ENCODE results near the gene GAL3ST1.
A peak's percentile ranks its signal among the peaks of the same experiment; 100 is the strongest.
"Not testable (repeated sequence)": the region's sequence is repeated elsewhere in the genome, so short reads cannot be mapped to it uniquely, and the experiment has no call there.

The GAL3ST1 gene, protein sequence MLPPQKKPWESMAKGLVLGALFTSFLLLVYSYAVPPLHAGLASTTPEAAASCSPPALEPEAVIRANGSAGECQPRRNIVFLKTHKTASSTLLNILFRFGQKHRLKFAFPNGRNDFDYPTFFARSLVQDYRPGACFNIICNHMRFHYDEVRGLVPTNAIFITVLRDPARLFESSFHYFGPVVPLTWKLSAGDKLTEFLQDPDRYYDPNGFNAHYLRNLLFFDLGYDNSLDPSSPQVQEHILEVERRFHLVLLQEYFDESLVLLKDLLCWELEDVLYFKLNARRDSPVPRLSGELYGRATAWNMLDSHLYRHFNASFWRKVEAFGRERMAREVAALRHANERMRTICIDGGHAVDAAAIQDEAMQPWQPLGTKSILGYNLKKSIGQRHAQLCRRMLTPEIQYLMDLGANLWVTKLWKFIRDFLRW

DNA sequence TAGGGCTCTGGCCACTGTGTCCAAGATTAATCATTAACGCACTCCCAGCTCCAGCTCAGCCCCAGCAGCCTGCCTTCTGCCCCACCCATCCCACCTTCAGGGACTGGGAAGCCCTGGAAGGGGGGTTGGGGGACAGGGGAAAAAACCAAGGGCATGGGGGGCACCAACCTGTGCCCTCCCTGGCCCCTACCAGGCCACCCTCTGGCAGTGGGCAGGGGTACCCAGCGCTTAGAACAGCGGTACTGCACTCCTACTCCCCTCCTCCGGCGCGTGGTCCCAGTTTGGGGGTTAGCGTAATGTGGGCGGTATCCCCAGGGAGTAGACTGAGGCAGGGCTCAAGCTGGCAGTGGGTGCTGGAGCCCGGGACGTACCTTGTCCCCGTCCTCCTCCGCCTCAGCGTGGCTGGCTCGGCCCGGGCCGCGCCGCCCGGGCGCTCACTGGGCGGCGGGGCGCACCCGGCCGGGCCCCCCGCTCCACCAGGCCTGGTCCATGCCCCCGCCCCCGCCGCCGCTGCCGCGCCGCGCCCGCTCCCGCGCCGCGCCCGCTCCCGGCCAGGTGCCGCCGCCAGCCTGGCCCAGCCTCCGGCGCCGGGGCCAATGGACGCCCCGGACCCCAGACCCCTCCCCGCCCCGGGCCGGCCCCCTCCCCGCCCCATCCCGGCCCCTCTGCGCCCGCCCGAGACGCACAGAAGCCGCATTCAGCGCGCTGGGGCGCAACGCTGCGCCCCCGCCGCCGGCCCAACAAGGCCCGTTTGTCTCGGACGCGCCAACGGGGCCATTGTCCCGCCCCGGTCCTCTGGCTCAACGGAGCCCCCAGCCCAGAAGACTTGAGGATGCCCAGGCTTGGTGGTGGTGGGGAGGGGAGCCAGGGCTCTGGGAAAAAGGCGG is at the start of gene GAL3ST1:
Gene GAL3ST1 (minus strand): TSS at position 571 of the 887 bp plus-strand sequence. CDS start 17,273 bp downstream, outside the sequence.
- DNase-seq = no peak

DNA sequence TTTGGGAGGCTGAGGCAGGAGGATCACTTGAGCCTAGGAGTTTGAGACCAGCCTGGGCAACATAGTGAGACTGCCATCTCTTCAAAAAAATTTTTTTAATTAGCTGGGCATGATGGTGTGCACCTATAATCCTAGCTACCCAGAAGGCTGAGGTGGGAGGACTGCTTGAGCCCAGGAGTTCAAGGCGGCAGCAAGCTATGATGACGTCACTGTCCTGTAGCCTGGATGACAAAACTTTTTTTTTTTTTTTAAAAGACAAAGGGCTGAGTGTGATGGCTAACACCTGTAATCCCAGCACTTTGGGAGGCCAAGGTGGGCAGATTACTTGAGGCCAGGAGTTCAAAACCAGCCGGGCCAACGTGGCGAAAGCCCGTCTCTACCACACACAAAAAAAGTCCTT is 45.4 kb upstream of the GAL3ST1 start:
- DNase-seq = not testable (repeated sequence)

DNA sequence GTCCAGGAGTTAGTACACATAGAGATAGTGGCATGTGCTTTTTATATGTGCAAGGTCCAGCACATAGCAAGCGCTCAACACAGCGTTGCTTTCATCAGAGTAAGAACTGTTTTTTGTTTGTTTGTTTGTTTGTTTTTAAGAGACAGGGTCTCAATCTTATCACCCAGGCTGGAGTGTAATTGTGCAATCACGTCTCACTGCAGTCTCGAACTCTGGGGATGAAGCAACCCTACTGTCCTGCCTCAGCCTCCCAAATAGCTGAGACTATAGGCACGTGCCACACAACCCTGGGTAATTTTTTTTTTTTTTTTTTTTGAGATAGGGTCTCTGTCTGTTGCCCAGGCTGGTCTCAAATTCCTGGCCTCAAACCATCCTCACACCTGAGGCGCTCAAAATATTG is 43.4 kb upstream of the GAL3ST1 start:
- no peak for DNase-seq

DNA sequence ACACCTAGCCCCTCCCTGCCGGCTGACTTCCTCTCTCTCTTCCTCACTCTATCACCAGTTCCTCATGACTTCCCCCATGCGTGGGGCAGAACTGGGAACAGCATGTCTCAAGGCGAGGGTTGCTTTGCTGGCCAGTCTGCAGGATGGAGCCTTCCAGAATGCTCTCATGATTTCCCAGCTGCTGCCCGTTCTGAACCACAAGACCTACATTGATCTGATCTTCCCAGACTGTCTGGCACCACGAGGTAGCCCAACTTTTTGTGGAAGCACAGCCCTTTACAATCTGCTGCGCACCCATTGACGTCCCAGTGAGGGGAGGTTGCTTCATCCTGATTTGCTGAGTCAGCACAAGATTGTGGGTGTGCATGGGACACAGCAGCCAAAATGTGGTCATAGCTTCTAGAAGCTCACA is 41.1 kb upstream of the GAL3ST1 start:
- no peak for DNase-seq

DNA sequence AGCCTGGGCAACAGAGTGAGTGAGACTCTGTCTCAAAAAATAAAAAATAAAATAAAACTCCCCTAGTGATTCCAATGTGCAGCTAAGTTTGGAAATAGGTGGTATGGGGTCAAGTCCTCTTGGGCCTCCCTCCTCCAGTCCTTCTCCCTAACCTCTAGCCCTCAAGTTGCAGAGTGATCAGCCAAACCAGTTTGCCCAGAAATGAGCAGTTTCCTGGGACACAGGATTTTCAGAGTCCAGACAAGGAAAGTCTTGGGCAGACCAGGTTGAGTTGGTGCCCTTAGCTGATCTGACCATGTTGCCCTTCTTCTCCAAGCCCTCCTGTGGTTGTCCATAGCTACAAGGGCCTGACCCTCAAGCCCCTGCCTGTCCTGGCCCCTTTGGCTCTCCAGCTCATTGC is 40.4 kb upstream of the GAL3ST1 start:
- DNase-seq = no peak

DNA sequence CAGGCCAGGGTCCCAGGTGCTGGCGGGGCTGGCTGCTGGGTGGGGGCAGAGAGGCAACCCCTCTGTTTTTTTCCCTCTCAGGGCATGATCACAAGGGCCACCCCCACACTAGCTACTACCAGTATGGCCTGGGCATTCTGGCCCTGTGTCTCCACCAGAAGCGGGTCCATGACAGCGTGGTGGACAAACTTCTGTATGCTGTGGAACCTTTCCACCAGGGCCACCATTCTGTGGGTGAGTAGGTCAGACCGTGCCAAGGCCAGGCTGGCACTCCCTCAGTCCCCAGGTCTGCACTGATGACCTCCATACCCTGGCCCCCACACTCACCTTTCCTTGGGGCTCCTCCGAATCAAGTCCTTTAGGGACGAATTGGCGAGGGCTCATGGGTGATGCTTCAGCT is 39.8 kb upstream of the GAL3ST1 start:
- no peak for DNase-seq

DNA sequence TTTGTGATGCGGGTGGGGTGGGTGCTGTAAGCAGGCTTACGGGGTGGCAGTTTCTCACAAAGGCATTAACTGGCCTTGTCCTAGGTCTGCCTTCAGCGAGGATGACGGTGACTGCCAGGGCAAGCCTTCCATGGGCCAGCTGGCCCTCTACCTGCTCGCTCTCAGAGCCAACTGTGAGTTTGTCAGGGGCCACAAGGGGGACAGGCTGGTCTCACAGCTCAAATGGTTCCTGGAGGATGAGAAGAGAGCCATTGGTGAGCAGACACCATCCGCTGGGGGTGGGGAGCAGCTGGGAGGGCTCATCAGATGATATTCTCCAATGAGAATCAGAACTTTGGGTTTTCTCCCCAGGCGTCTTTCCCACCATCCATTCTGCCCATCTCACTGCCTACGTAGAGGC is 38.3 kb upstream of the GAL3ST1 start:
- DNase-seq = no peak

DNA sequence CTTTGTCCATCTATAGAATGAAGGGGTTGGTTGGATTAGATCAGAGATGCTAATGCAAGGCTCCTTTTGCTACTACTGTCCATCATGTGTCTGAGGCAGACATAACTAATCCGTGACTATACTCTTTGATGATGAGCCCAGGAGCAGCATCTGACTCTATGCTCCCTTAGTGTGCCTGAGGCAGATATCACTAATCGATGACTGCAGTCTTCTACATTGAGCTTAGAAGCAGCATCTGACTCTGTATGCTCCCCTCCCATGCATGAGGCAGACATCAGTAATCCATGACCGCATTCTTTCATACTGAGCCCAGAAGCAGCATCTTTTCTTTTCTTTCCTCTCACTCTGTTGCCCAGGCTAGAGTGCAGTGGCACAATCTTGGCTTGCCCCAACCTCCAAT is 36.7 kb upstream of the GAL3ST1 start:
- DNase-seq = no peak

DNA sequence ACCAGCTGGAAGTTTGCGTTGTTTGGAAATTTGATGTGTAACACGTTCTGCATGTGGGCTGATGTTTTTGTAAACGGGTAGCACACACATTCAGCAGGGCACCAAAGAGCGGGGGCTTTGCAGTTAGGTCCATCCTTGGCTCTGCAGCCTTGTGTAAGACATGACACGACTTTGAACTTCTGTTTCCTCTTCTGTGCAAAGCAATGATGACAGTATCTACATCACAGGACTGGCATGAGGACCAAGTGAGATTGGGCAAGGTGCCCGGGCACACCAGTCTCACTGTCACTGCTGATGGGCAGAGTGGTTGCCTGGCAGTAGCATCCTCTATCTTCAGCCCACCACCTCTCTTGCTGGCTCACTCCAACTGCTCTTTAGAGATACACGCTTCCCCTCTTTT is 35.8 kb upstream of the GAL3ST1 start:
- DNase-seq = no peak

DNA sequence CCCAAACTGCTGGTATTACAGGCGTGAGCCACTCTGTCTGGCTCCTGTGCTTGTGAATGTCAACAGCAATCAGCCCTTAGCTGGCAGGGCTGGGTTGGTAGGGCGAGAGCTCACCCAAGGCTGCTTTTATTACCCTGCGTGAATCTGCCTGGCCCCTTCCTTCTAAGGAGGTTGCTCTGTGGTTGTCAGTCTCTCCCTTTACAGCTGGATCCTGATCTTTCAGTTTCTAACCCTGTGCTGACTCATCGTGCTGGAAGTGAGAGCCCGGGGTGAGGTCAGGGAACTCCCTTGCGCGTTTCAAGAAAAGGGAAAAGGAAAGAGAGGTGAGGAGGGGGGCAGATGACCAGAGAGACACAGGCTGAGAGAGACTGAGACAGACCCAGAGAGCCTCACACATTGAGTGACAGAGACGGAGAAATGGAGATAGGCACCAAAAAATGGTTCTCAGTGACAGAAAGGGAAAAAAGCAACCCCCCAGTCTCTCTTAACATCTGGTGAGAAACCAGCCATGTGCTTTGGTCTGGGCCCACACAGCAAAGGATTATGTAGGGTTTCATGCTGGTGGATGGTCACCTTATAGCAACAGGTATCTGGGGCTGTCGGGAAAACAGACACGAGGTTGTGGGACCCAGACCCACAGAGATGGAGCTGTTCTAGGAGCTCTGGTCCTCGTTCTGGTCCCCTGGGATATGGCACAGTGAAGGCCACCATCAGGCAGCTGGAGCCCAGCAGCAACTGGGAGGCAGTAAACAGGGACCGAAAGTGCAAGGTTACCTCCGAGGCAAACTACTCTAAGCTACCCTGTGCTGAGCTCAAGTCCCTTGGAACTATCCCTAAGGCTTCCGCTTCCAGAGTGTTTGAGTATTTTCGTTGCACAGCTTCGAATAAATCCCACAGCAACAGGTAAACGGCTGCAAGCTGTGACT is 35.1 kb upstream of the GAL3ST1 start:
- DNase-seq = peak; percentile 75

DNA sequence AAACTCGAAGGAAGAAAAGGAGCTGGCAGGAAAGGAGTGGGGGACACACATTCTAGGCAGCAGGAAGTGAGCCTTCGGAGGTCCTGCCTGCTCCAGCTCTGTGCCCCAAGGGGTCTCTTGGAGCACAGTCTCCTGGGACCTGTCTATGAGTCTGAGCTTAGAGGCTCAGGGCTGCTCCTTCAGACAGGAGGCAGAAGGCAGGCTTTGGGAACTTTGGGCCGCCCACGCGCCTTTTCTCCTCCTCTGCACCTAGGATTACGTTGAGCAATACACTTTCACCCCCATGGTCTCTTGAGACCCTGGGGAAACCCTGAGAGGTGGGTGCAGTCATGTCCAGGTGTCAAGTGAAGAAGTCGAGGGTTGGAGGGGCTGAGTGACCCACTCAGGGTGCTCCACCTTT is 33.5 kb upstream of the GAL3ST1 start:
- DNase-seq = no peak

DNA sequence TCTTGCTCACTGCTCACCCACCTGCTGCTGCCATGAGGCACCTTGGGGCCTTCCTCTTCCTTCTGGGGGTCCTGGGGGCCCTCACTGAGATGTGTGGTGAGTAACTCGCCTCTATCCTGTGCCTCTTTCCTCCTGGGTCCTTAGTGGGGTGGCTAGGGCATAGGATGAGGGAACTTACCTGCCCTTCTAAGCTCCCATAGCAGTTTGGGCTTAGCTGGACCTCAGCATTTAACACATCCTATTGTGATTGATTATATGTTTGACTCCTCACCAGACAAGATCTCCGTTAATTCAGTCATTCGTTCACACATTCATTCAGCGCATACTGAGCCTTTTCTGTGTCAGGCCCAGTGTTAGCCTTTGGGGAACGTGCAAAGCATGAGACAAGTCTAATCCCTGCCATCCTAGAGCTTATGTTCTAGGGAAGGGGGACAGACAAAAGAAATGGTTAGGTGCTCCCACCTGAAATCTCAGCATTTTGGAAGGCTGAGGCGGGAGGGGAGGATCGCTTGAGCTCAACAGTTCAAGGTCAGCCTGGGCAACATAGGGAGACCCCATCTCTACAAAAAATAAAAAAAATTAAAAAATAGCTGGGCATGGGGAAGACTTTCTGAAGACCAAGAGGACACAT is 33.0 kb upstream of the GAL3ST1 start:
- DNase-seq = no peak

DNA sequence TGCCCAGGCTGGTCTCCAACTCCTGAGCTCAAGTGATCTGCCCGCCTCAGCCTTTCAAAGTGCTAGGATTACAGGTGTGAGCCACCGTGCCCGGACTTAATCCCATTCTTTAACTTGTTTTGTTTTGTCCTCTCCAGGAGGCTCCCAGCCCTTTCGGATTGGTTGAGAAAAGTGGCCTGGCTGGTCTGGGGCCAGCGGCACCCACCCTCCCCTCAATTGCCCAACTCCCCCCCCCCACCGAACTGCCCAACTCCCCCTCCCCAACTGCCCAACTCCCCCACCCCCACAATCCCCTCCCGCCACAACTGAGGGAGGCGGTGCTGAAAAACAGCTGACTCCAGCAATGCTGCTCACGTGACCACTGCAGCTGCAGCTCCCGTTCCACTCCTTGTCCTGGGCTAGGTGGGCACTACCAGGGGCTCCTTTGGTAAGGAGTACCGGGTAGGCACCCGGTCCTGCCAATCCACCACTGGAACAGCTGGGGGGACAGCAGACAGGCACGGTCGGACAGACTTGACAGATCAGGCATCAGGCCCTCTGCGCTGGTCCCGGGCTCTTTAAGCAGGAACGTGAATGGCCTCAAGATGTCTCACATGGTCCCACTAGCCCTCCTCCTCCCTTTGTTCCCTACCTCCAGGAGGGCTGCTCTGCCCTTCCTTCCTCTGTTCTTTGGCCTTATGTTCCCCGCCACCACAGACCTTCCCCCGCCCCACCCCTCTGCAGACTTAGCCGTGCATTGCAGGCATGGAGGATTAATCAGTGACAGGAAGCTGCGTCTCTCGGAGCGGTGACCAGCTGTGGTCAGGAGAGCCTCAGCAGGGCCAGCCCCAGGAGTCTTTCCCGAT is 32.2 kb upstream of the GAL3ST1 start, which contains the start of gene TCN2:
Gene TCN2 (plus strand): TSS at position 720 of the 845 bp plus-strand sequence. CDS start 158 bp downstream, outside the sequence.
- DNase-seq = peak; percentile 44

DNA sequence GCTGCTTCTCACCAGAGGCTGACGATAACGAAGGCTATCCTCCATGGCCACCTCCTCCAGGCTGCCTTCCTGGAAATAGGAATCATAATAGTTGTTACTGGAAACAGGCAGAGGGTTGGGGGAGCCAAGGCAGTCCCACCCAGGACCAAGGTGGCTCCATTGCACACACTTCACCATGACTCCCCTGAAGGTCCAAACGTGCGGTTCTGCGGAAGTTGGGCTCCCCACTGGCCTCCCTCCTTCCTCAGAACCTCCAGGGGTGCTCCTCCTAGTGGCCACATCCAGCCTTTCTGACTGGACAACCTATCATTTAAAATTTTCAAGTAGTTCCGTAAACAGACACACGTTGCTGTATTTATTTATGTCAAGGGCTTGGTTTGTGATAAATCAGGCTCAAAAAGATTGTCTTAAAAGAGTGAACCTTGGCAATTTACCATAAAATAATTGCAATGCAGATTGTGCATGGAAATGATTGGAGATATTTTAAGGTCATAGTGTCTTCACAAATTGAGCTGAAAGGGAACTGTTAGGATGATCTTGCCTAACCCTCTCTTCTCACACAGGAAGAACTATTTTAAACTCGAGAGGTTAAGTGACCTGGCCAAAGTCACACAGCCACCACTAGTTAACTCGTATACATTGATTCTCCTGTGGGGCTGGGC is 31.1 kb upstream of the GAL3ST1 start:
- peak; percentile 55 for DNase-seq

DNA sequence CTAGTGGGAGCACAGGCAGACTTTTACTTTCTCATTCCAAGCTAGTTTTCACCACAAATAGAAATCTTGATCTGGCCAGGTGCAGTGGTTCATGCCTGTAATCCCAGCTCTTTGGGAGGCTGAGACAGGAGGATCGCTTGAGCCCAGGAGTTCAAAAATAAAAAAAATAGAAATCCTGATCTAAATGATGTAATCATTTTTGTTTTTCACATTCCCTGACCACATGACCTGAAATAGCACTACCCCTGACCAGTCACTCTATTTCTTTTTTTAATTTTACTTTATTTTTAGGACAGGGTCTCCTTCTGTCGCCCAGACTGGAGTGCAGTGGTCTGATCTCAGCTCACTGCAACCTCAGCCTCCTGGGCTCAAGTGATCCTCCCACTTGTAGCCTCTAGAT is 30.3 kb upstream of the GAL3ST1 start:
- no peak for DNase-seq

DNA sequence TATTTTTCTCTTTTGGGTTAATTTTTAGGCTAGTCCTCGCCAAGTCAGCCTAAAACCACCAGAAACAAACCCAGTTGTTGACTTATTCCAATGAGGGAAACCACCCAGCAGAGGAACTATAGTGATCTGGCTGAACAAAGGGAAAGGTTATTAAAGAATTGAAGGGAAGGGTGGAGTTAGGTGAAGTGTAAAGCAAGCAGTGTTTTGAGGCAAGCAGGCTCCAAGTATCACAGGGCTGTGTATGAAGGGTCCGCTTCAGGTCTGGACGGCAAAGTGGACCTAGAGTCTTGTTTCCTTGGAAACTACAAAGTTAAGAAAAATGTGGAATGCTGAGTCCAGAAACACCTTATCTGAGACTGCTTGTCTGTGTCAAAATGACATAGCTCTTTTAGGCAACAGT is 29.3 kb upstream of the GAL3ST1 start:
- DNase-seq = no peak

DNA sequence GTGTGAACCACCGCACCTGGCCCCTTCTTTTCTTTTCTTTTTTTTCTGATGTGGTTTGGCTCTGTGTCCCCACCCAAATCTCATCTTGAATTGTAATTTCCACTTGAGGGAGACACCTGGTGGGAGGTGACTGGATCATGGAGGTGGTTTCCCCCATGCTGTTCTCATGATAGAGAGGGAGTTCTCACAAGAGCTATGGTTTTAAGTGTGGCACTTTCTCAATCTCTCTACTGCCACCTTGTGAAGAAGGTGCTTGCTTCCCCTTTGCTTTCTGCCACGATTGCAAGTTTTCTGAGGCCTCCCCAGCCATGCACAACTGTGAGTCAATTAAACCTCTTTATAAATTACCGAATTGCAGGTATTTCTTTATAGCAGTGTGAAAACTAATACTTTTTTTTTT is 27.6 kb upstream of the GAL3ST1 start:
- DNase-seq = peak; percentile 40

DNA sequence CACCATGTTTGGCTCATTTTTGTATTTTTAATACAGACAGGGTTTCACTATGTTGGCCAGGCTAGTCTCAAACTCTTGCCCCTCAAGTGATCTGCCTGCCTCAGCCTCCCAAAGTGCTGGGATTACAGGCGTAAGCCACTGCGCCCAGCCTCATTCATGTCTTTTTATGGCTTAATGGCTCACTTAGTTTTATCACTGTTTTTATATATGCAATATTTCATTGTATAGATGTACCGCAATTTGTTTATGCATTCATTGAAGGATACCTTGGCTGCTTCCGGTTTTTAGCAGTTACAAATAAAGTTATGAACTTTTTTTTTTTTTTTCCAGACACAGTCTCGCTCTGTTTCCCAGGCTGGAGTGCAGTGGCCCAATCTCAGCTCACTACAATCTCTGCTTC is 27.0 kb upstream of the GAL3ST1 start:
- DNase-seq = no peak

DNA sequence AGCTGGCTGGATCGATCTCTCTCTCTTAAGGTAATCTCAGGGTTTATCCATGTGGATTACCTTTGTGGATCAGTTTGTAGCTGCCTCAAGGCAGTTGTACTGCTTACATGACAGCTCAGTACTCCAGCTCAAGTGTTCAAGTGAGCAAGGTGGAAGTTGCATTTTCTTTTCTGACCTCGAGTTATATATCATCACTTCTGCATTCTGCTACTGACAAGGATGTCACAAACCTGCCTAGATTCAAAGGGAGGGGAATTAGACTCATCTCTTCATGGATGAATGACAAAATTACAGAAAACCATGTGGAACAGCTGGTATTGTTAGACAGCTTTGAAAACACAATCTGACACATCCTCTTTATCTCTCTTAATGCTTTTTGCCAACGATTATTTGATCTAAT is 26.5 kb upstream of the GAL3ST1 start:
- no peak for DNase-seq

DNA sequence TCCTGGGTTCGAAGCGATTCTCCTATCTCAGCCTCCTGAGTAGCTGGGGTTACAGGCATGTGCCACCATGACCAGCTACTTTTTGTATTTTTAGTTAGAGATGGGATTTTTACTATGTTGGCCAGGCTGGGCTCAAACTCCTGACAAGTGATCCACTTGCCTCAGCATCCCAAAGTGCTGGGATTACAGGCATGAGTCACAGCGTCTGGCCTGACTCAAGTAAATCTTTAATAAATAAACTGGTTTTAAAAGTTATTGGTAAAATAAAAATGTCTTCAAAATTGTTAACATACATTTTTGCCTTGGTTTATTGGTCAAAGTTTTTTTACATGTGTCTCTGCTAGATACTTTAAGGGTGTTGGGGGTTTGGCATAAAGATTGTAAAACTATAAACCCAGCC is 24.5 kb upstream of the GAL3ST1 start:
- DNase-seq = no peak

DNA sequence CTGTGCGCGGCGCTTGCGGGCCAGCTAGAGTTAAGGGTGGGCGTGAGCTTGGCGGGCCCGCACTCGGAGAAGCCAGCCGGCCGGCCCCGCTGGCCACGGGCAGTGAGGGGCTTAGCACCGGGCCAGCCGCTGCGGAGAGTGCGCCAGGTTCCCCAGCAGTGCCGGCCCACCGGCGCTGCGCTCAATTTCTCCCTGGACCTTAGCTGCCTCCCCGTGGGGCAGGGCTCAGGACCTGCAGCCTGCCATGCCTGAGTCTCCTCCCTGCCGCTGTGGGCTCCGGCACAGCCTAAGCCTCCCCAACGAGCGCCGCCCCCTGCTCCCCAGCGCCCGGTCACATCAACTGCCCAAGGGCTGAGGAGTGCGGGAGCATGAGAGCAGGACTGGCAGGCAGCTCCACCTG is 22.4 kb upstream of the GAL3ST1 start:
- no peak for DNase-seq
